GM12873 (cell line): ENCODE data around the gene RNASE8.

ENCODE experiments used
- TF ChIP-seq, protein P1 (sequence below): IDR thresholded peaks from 2 replicates; pipeline ENCODE4 v1.5.1; 2012; ENCODE audit warnings: low read depth, mild to moderate bottlenecking, moderate library complexity, low read length, control low read depth; ENCODE audit not compliant: insufficient read depth; ENCODE audit errors: missing control alignments

The RNASE8 gene

DNA sequence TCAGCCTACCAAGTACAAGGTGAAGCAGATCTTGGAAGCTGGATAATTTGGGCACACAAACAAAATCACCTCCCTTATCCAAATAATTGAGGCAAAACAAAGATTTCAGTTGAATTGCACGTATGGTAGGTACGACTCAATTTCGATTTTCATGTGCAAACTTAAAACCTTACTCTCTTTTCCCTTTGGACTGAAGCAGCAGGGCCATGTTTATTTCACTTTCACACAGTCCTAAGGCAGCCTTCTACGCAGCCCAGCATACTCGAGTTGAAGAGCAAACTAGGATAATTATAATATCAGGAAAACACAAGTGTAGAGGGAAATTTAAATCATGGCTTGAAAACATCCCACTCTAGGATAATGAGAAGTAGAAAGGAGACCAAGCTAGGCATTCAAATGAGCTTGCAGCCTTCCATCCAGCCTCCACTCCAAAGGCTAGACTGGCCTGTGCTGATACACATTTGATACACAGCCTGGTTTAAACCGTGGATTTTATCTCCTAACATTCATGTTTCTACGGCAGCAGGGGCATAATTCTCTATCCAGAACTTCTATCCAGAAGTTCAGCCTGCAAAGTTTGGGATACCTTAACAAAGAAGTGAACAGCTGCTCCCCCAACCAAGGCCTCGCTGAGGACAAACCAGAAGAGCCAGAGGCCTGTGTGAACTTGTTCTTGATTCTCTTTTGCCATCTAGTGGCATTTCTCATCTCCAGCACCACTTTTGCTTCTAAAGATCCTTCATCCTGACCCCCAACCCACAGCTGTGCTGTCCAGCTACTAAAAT, 17.8 kb upstream of the RNASE8 start:
- TF ChIP-seq, protein P1, sequence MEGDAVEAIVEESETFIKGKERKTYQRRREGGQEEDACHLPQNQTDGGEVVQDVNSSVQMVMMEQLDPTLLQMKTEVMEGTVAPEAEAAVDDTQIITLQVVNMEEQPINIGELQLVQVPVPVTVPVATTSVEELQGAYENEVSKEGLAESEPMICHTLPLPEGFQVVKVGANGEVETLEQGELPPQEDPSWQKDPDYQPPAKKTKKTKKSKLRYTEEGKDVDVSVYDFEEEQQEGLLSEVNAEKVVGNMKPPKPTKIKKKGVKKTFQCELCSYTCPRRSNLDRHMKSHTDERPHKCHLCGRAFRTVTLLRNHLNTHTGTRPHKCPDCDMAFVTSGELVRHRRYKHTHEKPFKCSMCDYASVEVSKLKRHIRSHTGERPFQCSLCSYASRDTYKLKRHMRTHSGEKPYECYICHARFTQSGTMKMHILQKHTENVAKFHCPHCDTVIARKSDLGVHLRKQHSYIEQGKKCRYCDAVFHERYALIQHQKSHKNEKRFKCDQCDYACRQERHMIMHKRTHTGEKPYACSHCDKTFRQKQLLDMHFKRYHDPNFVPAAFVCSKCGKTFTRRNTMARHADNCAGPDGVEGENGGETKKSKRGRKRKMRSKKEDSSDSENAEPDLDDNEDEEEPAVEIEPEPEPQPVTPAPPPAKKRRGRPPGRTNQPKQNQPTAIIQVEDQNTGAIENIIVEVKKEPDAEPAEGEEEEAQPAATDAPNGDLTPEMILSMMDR: peak; percentile 69

- TF ChIP-seq, protein P1: no peak
These were observed 17.2 kb upstream of the RNASE8 start for GRCh38 chr14:21040370-21040925.

- TF ChIP-seq, protein P1: no peak
These were observed 15.8 kb upstream of the RNASE8 start, which contains the start of gene RNASE7 for GRCh38 chr14:21041676-21042433. TSS of gene RNASE7 (plus strand) at chr14:21042362. CDS start at chr14:21042993, 631 bp downstream.

DNA sequence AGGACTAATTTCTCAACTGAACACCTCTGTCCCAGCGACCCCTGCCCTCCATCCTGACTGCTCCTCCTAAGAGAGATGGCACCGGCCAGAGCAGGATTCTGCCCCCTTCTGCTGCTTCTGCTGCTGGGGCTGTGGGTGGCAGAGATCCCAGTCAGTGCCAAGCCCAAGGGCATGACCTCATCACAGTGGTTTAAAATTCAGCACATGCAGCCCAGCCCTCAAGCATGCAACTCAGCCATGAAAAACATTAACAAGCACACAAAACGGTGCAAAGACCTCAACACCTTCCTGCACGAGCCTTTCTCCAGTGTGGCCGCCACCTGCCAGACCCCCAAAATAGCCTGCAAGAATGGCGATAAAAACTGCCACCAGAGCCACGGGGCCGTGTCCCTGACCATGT, 14.7 kb upstream of the RNASE8 start:
- TF ChIP-seq, protein P1: no peak

GRCh38 chr14:21043387-21043973, 14.1 kb upstream of the RNASE8 start:
- TF ChIP-seq, protein P1: no peak

- TF ChIP-seq, protein P1: no peak
These were observed 13.5 kb upstream of the RNASE8 start for GRCh38 chr14:21043974-21044618.
